CD4-positive, alpha-beta T cell treated with Interferon alpha-2 for 1 hour (primary cell): ENCODE measurements around the gene TMEM182.

ENCODE experiments used
- DNase-seq, 2 donors: peaks; one replicate each; pipeline ENCODE4 v3.0.0-alpha.2; 2020 to 2022

The TMEM182 gene

DNA sequence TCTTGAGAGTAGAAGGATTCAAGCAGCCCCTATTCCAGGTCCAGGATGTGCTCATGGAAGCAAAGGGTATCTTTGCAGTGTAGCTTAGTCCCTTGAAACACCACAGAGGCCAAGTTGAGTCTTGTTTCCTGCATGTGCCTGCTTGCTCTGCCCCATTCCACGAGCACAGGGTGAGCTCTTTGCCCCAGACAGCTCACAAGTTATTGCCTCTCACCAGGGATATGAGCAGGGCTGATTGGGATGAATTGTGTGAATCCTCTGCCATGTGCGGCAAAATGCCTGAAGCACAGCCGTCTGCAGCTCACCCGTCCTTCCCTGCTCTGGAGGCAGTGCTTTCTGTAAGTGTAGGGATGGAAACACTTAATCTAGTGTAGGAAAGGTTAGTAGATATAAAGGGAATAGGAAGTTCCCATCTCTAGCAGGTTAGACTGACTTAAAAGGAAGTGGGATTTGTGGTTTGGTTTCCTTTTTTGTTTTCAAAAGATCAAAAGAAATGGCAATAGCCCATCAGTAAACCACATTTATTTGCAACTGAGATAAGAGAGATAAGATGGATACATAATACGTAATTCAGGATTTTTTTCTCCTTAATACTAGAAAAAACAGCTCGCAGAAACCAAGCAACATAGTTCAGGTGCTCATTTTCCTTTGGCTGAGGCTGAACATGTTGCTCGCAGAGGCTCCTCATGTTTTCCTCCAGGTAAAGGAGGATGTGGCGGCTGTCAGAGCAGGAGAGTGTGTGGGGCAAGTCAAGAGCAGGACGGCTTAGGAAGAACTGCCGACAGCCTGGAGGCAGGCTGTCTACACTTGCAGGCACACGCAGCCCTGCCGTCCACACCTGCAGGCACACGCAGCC is 41.4 kb downstream of the TMEM182 start:
- no peak for DNase-seq

- no peak for DNase-seq
These were observed 42.0 kb downstream of the TMEM182 start for GRCh38 chr2:102803897-102804217.

DNA sequence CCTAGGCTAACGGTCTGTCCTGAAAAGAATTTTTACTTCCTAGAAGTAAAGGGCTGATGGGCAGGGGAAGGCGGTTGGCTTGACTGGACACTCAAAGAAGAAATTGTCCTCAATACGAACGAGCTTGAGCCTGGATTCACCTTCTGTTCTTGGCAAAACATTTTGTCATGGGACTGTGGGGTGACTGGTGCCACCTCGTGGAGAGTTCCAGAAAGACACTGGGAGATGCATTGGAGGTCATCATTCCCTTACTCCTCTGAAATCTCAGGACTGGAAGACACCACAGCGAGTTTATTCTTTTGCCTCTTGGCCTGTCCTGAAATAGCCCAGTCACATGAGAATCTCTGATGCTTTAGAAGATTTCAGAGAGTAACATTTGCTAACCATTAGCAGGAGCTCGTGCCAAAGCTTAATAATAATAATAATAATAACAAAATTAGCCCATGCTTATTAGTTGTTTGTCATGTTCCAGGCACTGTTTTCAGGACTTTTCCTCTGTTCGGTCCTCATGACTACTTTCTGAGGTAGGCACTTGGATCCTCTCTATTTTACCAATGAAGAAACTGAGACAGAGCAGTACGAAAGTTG is 44.5 kb downstream of the TMEM182 start:
- peak in 1 of 2 donors; percentile 36 for DNase-seq

DNA sequence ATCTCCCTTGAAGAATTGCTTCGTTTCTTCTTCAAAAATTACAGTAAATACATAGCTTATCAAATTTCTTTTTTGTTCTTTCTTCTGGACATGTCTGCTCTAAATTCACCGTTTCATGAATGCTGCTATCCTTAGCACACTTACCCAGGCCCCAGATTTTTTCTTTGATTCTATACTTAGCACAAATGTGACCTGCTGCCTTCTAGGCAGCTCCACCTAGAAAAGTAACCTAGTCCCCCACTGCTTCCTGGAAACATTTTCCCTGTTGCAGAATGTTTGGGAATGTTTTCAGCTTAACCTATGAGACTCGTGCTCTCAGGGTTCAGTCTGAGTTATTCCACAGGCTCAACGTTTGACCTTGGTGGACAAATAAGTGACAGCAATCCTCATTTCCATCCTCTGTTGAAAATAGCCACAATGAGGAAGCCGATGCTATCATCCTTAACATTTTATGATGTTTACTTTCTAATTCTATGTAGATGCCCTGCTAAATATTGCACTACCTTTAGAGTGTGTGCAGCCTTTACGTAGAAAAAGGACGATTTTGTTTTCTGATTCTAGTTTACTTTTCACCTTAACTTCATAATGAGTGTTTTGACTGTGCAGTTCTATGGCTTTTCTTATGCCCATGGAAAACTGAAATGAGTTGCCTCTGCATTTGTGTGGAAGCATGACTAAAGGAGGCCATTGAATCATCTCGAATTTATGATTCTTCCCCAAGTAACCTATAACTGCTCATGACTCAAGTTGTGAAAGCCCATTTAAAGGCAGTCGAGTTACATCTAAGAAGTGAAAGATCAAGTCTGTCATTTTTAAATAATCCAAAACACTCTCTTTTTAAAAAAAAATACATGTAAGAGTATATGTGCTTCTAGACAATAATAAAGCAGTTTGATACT is 47.7 kb downstream of the TMEM182 start:
- no peak for DNase-seq

- no peak for DNase-seq
These were observed 53.5 kb downstream of the TMEM182 start for GRCh38 chr2:102815285-102815684.

DNA sequence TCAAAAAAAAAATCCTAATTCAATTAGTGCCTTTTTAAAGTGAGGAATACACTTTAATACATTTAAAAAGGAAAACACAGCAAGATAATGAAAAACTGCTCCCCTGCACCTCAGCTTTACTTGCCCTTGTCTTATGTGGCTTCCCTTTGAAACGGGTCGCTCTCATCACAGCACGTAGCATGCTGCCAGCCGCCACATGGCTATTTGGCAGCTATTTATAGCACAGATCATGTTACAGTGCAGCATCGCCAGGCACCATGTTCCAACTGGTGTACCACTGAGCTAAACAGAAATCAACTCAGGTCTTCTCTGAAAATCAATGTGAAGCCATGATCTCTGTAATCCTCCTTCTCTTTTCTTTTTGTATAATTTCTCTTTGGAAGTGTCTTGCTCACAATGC is 65.1 kb downstream of the TMEM182 start:
- no peak for DNase-seq

- DNase-seq, result no peak
These were observed 71.0 kb downstream of the TMEM182 start for GRCh38 chr2:102832789-102833188.

DNA sequence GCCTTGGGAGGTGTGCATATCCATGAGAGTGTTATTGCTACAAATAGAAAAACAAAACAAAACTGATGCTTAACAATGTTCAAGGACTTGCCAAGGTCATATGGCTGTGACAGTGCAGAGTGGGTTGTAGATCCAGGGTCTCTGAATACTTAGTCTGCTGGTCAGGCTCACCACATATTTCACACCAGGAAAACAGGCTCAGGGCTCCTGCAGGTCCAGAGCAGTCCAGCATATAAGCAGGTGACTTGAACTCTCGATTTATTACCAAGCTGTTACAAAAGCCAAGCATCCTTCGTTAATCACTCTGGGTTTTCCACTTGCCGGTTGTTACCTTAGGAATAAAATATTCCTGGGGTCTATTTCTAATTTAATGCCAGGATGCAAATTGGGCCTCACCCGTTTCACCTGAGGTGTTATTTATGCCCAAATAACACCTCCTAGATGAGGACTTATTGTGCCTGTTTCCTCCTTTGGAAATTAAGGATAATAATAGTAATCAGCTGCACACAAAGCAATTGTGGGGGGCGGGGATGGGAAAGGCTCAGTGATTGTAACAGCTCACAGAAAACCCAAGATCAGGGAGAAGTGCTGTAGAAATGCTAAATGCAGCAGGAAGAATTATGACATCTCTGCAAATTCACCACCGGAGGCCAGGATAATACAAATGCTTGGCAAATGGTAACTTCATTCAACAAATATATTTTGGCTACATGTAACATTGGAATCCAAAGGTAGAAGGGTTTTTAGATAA is 72.9 kb downstream of the TMEM182 start:
- no peak for DNase-seq

- no peak for DNase-seq
These were observed 75.9 kb downstream of the TMEM182 start for GRCh38 chr2:102837626-102838198.

- DNase-seq, result peak; percentile 5 to 28
These were observed 78.0 kb downstream of the TMEM182 start for GRCh38 chr2:102839668-102840388.

DNA sequence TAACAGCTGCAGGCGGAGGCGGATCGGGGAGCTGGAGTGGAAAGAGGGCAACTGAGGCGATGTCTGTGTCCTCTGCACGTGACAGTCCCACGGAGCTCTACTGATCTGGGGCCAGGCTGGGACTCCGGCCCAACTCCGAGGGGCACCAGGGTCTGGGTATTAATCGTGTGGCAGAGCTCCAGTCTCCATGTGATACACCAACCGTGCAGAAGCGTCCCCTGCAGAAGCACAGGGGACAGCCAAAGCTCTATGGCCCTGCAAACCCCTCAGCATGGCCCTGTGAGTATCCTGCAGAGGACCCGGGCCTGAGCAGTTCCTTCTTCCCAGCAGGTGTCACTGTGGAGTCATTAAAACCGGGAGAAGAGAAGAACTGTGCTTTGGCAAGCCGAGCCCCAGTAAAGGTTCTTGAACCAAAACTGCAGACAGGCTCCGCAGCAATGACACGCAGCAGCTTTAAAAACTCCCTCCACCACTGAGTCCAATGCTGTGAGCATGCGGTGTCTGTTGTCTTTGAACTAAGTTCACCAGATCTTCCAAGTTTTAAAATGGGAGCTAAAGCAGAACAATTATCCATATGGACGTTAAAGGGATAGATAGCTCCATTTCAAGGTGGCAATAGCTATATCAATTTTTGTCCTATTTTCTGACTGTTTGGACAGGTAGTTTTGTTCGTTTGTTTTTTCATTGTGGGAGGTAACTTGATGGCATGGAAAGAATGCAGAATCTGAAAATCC is 79.4 kb downstream of the TMEM182 start:
- DNase-seq, result peak; percentile 5 to 6

- DNase-seq, result no peak
These were observed 82.1 kb downstream of the TMEM182 start for GRCh38 chr2:102843764-102844443.

GRCh38 chr2:102844911-102845310 is 83.1 kb downstream of the TMEM182 start:
- no peak for DNase-seq

DNA sequence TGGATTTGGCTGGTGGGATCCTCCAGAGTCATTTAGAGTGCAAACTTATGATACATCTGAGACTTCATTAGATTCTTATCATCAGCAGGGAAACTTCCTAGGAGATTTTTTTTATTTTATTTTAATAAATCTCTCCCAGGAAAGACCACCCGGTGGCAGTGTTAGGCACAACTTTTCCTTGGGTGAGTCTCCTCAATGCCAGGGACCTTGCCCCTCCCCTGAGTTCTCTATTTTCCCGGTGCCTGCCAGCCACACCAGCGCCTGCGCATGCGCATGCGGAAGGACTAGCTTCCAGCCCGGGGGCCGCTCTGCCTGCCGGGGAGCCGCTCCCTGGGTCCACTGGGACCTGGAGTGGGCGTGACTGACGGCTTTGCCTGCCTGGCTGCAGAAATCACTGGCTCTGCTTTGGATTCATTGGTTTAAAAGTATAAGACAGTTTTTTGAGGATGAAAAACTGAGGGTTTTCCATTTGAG is 86.6 kb downstream of the TMEM182 start:
- peak; percentile 4 to 23 for DNase-seq

- no peak for DNase-seq
These were observed 89.1 kb downstream of the TMEM182 start for GRCh38 chr2:102850888-102851287.

- DNase-seq, result no peak
These were observed 91.0 kb downstream of the TMEM182 start for GRCh38 chr2:102852867-102853266.
